ENCODE results near the gene SSBP1.

GRCh38 chr7:141691961-141692360 lies 46.2 kb upstream of the SSBP1 start:
- TF ChIP-seq POLR2A (IDR thresholded peaks at IDR 0.05; ENCODE audit: low read depth, low read length) (no peak), EZH2 (IDR thresholded peaks at IDR 0.05; ENCODE audit: borderline replicate concordance, low read depth, low read length, severe bottlenecking) (no peak), CTCF (IDR thresholded peaks at IDR 0.05; ENCODE audit: extremely low read depth in 1 of 2, insufficient read depth in 1 of 2, low read depth in 1 of 2, low read length in 2 of 2) (no peak), MYC (IDR thresholded peaks at IDR 0.05; ENCODE audit: low read depth, low read length) (no peak), POLR2AphosphoS5 (IDR thresholded peaks at IDR 0.05; ENCODE audit: insufficient read depth, low read depth, low read length) (no peak), FOS (IDR thresholded peaks at IDR 0.05; ENCODE audit: borderline replicate concordance, insufficient read depth, low read length) (no peak)
- TF ChIP-seq, protein P1, sequence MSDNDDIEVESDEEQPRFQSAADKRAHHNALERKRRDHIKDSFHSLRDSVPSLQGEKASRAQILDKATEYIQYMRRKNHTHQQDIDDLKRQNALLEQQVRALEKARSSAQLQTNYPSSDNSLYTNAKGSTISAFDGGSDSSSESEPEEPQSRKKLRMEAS (IDR thresholded peaks at IDR 0.05; ENCODE audit: insufficient read depth, insufficient read length) = no peak

Measured in endothelial cell of umbilical vein (primary cell).